PC-9 (cell line): ENCODE data around the gene USP49. TPM values are rescaled to one million over a fixed set of nuclear protein-coding genes. Genes with fewer than 3 reads are reported as not detected.

ENCODE experiments used
- BruUV-seq: library from RNA; stranded (reverse); fragments of 400-500 nt; replicated peaks from 2 replicates; lab custom pipeline; 2021; lab: Mats Ljungman, UMichigan
- CTCF ChIA-PET: fragments of 300-600 bp; sonication (Branson Sonifier 250); formaldehyde crosslinking; loops from one replicate; lab custom pipeline; 2022; ENCODE audit warnings: antibody characterized with exemption; lab: Charles Lee
- POLR2A ChIA-PET: fragments of 300-600 bp; sonication (Branson Sonifier 250); formaldehyde crosslinking; loops from one replicate; lab custom pipeline; 2022; ENCODE audit warnings: antibody characterized with exemption; ENCODE audit not compliant: unreplicated experiment; lab: Charles Lee
- DNase-seq, 2 experiments: peaks; one replicate each; pipeline versions ENCODE4 v3.0.0 to v3.0.0-alpha.2; 2015 to 2022; ENCODE audit warnings: mixed read lengths in 1 of 2
- H2AFZ ChIP-seq: fragments of 200-600 bp; sonication (generic); 2 replicates; pipeline ENCODE4 v1.8.1; 2017; ENCODE audit warnings: antibody characterized with exemption
- H3F3A ChIP-seq: fragments of 200-600 bp; sonication (generic); 2 replicates; pipeline ENCODE4 v1.8.1; 2017; ENCODE audit warnings: antibody characterized with exemption, mild to moderate bottlenecking, low read depth; ENCODE audit not compliant: insufficient read depth
- H3K27ac ChIP-seq: fragments of 200-600 bp; sonication (generic); 2 replicates; pipeline ENCODE4 v1.6.1; 2016; ENCODE audit warnings: mixed run types
- H3K27me3 ChIP-seq: fragments of 200-600 bp; sonication (generic); 2 replicates; pipeline ENCODE4 v1.6.1; 2016; ENCODE audit warnings: low read depth, mixed run types; ENCODE audit not compliant: insufficient read depth
- H3K36me3 ChIP-seq: fragments of 200-600 bp; sonication (generic); 2 replicates; pipeline ENCODE4 v1.6.1; 2016; ENCODE audit warnings: low read depth, mixed run types
- H3K4me1 ChIP-seq: fragments of 200-600 bp; sonication (generic); replicated peaks from 2 replicates; pipeline ENCODE4 v1.6.1; 2016; ENCODE audit warnings: mixed run types; ENCODE audit not compliant: insufficient read depth
- H3K4me2 ChIP-seq: fragments of 200-600 bp; sonication (generic); 2 replicates; pipeline ENCODE4 v1.6.1; 2017; ENCODE audit warnings: mixed run types
- H3K4me3 ChIP-seq: fragments of 200-600 bp; sonication (generic); 2 replicates; pipeline ENCODE4 v1.6.1; 2016; ENCODE audit warnings: mixed run types
- H3K79me2 ChIP-seq: fragments of 200-600 bp; sonication (generic); 2 replicates; pipeline ENCODE4 v1.6.1; 2017; ENCODE audit warnings: low read depth, mixed run types
- H3K9me2 ChIP-seq: fragments of 200-600 bp; sonication (generic); 2 replicates; pipeline ENCODE4 v1.8.1; 2017; ENCODE audit warnings: mild to moderate bottlenecking; ENCODE audit not compliant: insufficient read depth
- H3K9me3 ChIP-seq: fragments of 200-600 bp; sonication (generic); 2 replicates; pipeline ENCODE4 v1.8.1; 2016; ENCODE audit warnings: low read depth; ENCODE audit not compliant: insufficient read depth
- H4K20me1 ChIP-seq: fragments of 200-600 bp; sonication (generic); 2 replicates; pipeline ENCODE4 v1.8.1; 2017; ENCODE audit not compliant: insufficient read depth
- EZH2 ChIP-seq: fragments of 200-600 bp; sonication (generic); IDR thresholded peaks from 2 replicates; pipeline ENCODE4 v1.8.0; 2017; ENCODE audit warnings: antibody characterized with exemption, low read depth
- intact Hi-C: fragments of 100-400 bp; cut with micrococcal nuclease; formaldehyde crosslinking; loops from one replicate; pipeline ENCODE4 v1.10.0; 2022; ENCODE audit not compliant: unreplicated experiment
- total RNA-seq: library from RNA; stranded (reverse); gene quantifications from 2 replicates; pipeline ENCODE4 v1.2.3, GENCODE V29; 2021
- TF ChIP-seq, protein P1 (sequence below): fragments of 200-600 bp; sonication (generic); conservative IDR thresholded peaks from 2 replicates; pipeline ENCODE4 v1.6.1; 2017; ENCODE audit warnings: mixed run types, antibody characterized with exemption, mild to moderate bottlenecking, moderate library complexity

The USP49 gene
- total RNA-seq, 1 experiment from 2014 or later = 10.9 TPM

- Histone ChIP-seq H3F3A (peaks cover 20% of the 10 kb centered on the region; the same call in 1 of the 2 replicates), H3K4me1 (peaks cover 30% of the 10 kb centered on the region), H3K9me3 (no peaks in the 10 kb centered on the region), H3K27me3 (no peaks in the 10 kb centered on the region), H3K36me3 (peaks cover 11% of the 10 kb centered on the region; the same call in 1 of the 2 replicates), H4K20me1 (peaks cover 2% of the 10 kb centered on the region; the same call in 1 of the 2 replicates), H3K79me2 (peaks cover 44% of the 10 kb centered on the region), H3K4me3 (peak overlapping the region; percentile 9; the same call in 1 of the 2 replicates), H3K27ac (peak overlapping the region; percentile 95), H3K9me2 (no peaks in the 10 kb centered on the region), H2AFZ (no peak overlapping the region), H3K4me2 (peak overlapping the region; percentile 69)
- intact Hi-C loops = no loop called here
- no TSS peak for BruUV-seq
- POLR2A ChIA-PET = interaction anchor here (0.5 to 0.6 kb wide), 2 partner anchors 29 to 258 kb away, joined by 3 to 9 read pairs; no protein-coding TSS in a partner anchor
- CTCF ChIA-PET = interaction anchor here (0.7 kb wide), 1 partner anchor 131 kb away, joined by 3 read pairs; no protein-coding TSS in a partner anchor
- TF ChIP-seq EZH2 = no peak
- TF ChIP-seq, protein P1, sequence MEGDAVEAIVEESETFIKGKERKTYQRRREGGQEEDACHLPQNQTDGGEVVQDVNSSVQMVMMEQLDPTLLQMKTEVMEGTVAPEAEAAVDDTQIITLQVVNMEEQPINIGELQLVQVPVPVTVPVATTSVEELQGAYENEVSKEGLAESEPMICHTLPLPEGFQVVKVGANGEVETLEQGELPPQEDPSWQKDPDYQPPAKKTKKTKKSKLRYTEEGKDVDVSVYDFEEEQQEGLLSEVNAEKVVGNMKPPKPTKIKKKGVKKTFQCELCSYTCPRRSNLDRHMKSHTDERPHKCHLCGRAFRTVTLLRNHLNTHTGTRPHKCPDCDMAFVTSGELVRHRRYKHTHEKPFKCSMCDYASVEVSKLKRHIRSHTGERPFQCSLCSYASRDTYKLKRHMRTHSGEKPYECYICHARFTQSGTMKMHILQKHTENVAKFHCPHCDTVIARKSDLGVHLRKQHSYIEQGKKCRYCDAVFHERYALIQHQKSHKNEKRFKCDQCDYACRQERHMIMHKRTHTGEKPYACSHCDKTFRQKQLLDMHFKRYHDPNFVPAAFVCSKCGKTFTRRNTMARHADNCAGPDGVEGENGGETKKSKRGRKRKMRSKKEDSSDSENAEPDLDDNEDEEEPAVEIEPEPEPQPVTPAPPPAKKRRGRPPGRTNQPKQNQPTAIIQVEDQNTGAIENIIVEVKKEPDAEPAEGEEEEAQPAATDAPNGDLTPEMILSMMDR = no peak
- DNase-seq = peak; percentile 58 to 93
Measured at GRCh38 chr6:41917528-41917927, 22.4 kb upstream of the USP49 start.

GRCh38 chr6:41914869-41915530 lies 19.8 kb upstream of the USP49 start:
- Histone ChIP-seq H3K9me3 (no peaks in the 10 kb centered on the region), H4K20me1 (no peaks in the 10 kb centered on the region), H3K4me1 (peaks cover 28% of the 10 kb centered on the region), H3K4me3 (no peak overlapping the region), H3K27ac (no peak overlapping the region), H2AFZ (no peak overlapping the region), H3F3A (peaks cover 14% of the 10 kb centered on the region; the same call in 1 of the 2 replicates), H3K9me2 (no peaks in the 10 kb centered on the region), H3K79me2 (peaks cover 26% of the 10 kb centered on the region), H3K4me2 (no peak overlapping the region), H3K36me3 (peaks cover 11% of the 10 kb centered on the region; the same call in 1 of the 2 replicates), H3K27me3 (no peaks in the 10 kb centered on the region)
- no peak for DNase-seq
- ChIA-PET POLR2A (interaction anchor here (0.6 to 0.7 kb wide), 2 partner anchors 87 to 1563 kb away, joined by 4 to 12 read pairs; no protein-coding TSS in a partner anchor), CTCF (no interaction called here)
- no TSS peak for BruUV-seq
- no peak for TF ChIP-seq EZH2
- TF ChIP-seq, protein P1 = no peak
- intact Hi-C loops = no loop called here

DNA sequence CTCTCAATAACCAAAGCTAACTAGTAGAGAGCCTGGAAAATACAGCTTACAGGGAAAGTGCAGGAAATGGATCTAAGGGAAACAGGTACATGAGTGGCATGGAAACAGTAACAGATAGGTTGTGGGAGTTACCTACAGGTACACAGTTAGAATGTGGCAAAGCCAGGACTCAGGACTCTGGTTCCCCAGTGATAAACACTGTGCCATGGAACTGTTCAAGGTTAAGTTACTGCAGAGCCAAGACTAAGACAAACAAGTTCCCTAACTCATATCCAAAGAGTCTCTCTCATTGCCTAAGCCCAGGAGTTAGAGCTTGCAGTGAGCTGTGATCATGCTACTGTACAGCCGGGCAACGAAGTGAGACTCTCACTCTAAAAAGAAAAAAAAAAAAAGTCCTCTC lies 19.2 kb upstream of the USP49 start:
- H2AFZ ChIP-seq = no peak overlapping the region
- POLR2A ChIA-PET = interaction anchor here (0.5 to 0.6 kb wide), 2 partner anchors 11 to 88 kb away, joined by 3 to 12 read pairs; no protein-coding TSS in a partner anchor
- peaks cover 9% of the 10 kb centered on the region; the same call in 1 of the 2 replicates for H3F3A ChIP-seq
- no peak for DNase-seq
- no TSS peak for BruUV-seq
- no peak overlapping the region for H3K4me2 ChIP-seq
- peaks cover 11% of the 10 kb centered on the region; the same call in 1 of the 2 replicates for H3K36me3 ChIP-seq
- CTCF ChIA-PET = no interaction called here
- no peaks in the 10 kb centered on the region for H4K20me1 ChIP-seq
- intact Hi-C loops = no loop called here
- H3K27me3 ChIP-seq = no peaks in the 10 kb centered on the region
- peaks cover 22% of the 10 kb centered on the region for H3K4me1 ChIP-seq
- H3K4me3 ChIP-seq = no peak overlapping the region
- H3K9me3 ChIP-seq = no peaks in the 10 kb centered on the region
- peaks cover 19% of the 10 kb centered on the region for H3K79me2 ChIP-seq
- H3K27ac ChIP-seq = no peak overlapping the region
- no peaks in the 10 kb centered on the region for H3K9me2 ChIP-seq
- TF ChIP-seq, protein P1 = no peak
- no peak for TF ChIP-seq EZH2
